ENCODE data around the gene SLC25A5.
A peak's percentile ranks its signal among the peaks of the same experiment; 100 is the strongest.
"Not testable (repeated sequence)": the region's sequence is repeated elsewhere in the genome, so short reads cannot be mapped to it uniquely, and the experiment has no call there.

Gene SLC25A5

DNA sequence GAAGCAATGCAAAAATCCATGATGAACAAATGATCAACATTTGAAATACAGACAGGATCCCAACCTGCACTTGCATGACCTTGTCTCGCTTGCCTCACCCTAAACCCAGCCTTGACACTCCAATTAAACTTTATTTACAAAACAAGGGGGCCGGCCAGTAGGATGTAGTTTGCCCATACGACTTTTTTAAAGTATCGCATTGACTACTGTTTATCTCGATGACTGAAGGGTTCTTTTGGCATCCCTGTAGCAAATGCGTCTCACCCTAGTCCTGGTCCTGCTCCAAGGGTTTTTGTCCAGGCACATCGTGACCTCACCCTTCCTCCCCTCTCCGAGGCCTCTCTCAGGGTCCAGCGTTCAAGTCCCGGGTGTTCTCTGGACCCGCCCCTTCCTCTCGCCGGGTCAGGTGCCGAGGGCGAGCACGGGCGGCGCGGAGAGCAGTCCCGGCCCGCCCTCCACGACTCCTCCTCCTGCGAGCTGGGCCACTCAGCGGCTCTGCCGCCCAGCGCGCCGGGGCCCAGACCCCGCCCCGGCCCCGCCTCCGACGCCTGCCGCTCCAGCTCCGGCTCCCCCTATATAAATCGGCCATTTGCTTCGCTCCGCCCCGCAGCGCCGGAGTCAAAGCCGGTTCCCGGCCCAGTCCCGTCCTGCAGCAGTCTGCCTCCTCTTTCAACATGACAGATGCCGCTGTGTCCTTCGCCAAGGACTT is at the start of gene SLC25A5:
Gene SLC25A5, plus strand, starts transcription at position 603 of the 709 bp plus-strand sequence. Its CDS starts 72 bp downstream, at position 675.
- peak; percentile 75 to 80 for DNase-seq

DNA sequence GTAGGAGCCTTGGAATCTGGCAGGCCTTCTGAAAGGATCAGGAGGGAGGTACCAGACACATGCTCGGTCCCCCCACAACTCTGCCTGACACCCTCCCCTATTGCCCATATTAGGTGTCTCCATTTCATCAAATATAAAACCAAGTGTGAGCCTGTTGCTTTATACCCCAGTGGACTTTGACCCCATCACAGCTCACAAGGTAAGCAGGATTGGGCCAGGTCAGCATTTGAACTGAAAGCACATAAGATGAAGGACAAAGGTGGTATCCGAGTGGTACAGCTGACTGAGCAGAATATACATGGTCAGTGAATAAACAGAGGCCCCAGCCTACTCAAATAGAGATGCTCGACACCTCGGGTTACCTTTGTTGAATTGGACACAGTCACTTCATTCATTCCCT is 49.1 kb upstream of the SLC25A5 start:
- no peak for DNase-seq

DNA sequence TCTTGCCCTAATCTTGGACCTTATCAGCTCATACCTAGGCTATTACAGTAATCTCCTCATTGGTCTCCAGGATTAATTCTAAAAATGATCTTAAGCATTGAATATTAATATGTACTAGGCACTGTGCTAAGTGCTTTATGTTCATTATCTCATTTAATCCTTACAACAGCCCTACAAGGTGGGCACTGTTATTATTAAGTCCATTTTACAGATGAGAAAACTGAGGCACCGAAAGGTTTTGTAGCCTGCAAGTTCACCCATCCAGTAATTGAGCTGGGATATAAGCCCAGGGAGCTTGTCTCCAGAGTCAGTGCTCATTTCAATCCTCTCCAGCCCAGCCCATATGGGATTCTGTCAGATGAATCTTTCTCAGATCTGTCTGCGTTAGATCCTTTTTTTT is 48.3 kb upstream of the SLC25A5 start:
- no peak for DNase-seq

DNA sequence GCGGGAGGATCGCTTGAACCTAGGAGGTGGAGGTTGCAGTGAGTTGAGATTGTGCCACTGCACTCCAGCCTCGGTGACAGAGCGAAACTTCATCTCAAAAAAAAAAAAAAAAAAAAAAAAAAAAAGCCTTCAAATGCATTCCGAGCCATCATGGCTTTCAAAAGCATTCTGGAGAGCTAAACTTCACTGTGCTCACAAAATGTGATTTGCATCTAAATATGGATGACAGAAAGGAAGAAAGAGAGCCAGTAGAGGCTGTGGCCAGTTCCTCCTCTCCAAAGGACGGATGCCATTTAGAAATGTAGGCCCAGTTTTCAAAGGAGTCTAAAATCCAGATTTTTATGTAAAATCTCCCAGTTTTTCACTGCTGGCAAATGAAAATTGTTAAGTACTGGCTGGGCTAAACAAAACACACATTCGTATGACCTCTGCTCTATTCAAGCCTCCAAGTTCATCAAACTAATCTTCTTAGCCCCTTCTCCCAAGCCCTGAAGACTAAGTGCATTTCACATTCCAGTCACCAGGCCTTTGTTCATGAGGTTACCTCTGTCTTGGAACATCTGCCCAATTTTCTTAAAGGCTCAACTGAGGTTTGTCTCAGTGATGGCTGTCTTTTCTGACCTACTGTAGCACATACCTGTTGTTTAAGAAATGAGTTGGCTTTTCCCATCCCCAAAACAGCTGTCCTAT is 47.1 kb upstream of the SLC25A5 start:
- no peak for DNase-seq

DNA sequence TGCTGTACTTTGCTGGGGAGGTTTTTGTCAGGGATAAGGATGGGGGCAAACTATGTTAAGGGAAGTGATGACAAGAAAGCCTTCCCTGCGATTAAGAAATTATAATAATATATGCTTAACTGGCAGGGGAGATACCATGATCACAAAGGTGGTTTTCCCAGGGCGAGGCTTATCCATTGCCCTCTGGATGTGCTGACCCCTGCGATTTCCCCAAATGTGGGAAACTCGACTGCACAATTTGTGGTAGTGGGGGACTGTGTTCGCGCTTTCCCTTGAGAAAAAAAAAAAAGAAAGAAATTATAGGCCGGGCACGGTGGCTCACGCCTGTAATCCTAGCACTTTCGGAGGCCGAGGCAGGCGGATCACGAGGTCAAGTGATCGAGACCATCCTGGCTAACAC is 44.6 kb upstream of the SLC25A5 start:
- peak in 1 of 2 donors; percentile 28 for DNase-seq

DNA sequence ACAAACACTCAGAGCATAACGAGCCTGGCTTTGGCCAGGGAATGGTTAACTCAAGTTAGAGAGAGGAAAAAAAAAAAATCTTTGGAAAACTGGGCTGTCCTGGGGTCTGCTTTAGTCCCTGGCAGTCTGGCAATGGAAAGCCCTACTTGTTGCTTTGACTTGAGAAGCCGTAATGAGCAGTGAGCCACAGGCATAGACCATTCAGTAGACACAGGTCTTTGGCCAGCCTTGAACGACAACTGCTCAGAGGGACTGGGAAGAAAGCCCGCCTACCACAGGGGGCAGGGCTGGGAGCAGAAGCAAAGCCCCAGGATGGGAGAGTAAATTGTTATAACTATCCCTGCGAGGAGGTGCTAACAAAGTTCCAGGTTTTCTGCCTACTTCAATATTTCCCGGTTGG is 43.2 kb upstream of the SLC25A5 start:
- DNase-seq, result no peak

DNA sequence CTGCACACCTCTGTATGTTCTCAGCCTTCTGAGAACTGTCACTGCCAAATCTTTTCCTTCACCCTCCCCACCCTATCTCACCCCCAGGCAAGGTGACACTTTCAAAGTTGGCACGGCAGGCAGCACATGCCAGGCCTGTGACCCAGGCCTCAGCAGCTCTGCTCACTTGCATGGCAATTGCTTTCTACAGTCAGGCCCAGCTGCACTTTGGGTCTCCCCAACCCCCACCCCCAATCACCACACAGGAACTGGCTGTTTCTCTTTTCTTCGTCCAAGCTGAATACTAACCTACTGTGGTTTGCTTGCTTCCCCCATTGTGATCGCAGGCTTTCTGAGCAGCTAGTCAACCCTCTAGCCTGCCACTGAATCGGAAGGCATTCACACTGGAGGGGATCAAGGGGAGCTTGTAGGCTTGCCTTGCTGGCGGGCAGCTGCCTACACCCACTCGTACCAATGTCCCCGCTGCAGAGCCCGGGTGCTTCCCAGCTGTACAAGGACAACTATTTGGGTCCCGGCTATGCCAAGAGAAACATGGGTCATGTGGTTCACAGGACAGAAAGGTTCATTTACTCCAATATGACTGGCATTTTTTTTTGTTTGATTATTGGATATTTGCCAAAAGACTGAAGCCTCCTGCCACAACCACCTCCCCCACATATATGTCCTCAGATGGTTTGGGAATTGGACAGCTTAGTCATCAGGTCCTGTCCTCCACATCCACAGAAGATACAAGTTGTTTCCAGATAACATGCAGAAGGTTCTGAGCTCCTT is 41.0 kb upstream of the SLC25A5 start:
- no peak for DNase-seq

DNA sequence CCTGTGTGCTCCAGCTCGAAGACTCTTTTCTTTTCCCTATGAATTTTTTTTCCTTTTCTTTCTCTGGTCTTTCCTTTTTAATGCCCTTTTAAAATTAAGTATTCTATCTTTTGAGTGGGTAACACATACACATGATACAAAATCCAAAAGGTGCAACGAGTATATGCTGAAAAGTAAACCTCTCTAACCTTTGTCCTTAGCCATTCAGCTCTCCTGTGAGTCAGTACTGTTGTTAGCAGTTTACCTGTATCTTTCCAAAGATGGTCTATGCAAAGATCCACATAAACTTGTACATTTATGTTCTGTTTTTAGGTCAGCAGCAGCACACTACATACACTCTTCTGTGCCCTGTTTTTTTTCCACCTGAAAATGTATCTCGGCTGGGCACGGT is 40.5 kb upstream of the SLC25A5 start:
- no peak for DNase-seq

DNA sequence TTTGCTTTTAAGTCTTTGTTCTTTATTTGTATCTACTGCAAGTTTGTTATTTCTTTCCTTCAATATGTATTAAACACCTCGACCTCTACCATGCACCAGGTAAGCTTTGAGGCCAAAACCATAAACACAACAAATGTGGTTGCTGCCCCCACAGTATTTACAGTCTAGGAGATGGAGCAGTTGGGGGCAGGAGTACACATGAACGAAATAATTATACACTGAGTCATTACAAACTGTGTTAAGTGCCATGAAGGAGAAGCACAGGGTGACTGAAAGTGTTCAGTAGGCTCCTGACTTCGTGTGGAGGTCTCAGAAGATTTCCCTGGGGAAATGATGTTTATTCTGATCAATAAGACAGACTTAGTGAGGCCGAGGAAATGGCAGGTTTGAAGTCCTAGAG is 38.8 kb upstream of the SLC25A5 start:
- DNase-seq, result no peak

DNA sequence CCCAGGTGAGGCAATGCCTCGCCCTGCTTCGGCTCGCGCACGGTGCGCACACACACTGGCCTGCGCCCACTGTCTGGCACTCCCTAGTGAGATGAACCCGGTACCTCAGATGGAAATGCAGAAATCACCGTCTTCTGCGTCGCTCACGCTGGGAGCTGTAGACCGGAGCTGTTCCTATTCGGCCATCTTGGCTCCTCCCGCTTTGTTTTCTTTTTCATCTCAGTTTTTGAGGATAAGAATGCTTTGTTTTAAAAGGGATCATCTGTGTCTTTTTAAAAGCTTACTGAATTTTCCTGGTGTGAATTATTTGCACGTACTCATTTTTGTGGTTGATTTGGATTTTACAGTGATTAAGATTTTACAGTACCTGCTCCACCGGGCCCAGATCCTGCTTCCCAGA is 26.9 kb upstream of the SLC25A5 start:
- not testable (repeated sequence) for DNase-seq

DNA sequence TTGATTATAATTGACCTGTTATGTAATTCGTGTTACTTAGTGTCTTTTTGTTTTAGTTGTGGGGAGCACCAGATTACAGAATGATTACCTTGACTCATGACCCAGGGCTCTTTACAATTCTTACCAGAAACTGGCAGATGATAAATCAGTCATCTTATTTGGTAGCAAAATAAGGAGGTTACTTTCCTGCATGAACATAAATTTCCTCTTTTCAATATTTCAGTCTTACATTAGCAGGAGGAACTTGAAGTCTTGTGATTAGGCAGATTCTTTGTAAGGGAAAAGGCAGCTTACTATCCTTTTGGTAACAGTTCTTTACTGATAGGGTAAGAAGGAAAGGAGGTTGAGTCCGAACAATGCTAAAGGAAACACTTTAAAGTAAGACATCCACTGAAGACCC is 26.0 kb upstream of the SLC25A5 start:
- no peak for DNase-seq

DNA sequence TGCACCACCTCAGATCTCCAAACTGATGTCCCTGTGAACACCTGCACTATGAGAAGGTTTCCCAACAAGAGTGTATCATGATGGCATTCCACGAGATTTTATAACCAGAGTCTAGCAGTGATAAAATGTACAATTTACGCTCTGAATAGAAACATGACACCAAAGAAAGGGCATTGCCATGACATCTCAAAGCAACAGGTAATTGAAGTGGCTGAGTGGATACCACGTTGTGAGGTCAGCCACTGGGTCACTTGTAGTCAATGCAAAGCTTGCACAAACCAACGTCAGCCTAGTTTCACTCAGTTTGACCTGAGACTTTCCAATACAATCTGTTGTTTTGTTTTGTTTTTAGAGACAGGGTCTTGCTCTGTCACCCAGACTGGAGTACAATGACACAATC is 15.0 kb upstream of the SLC25A5 start:
- DNase-seq, result no peak

DNA sequence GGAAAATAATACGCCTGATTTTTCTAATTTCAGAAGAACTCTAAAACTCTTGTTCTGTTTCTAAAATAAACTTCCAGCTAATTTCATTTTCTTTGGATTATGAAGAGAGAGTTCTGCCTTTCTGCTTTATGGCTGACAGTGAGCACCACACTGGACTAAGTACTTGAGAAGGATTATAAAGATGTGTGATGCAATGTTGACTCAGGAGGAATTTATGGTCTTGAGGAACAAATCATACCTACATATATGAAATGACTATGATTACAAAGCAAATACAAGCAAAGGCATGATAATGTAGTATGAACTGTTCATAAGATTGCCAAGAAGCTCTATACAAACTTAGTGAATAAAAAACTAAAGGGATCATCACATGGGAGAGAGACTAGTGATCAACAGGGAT is 13.0 kb upstream of the SLC25A5 start:
- no peak for DNase-seq

DNA sequence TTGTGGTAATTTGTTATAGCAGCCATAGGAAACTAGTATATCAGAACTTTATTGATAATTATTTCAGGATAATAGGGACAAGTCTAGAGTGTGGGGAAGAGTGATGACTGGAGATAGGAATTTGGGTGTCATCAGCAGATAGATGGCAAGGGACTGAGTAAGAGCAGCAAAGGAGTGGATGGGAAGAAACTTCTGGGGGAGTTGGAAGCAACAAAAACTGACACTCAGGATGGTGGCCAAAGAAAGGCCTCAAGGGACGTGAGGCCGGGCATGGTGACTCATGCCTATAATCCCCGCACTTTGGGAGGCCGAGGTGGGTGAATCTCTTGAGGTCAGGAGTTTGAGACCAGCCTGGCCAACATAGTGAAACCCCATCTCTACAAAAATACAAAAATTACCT is 9.1 kb upstream of the SLC25A5 start:
- DNase-seq, result no peak

DNA sequence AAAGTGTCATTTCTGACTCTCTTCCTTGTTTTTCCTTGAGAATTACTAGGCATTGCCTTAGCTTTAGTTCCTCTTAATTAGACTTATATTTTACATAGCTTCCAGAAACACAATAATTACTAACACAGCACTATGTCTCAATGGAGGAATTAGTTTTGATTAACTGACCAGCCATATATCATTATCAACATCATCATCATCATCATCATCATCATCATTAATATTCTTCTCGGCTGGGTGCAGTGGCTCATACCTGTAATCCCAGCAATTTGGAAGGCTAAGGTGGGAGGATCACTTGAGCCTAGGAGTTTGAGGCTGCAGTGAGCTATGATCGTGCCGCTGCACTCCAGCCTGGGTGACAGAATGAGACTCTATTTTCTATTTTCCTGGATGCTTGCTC is 2.7 kb upstream of the SLC25A5 start:
- no peak for DNase-seq

DNA sequence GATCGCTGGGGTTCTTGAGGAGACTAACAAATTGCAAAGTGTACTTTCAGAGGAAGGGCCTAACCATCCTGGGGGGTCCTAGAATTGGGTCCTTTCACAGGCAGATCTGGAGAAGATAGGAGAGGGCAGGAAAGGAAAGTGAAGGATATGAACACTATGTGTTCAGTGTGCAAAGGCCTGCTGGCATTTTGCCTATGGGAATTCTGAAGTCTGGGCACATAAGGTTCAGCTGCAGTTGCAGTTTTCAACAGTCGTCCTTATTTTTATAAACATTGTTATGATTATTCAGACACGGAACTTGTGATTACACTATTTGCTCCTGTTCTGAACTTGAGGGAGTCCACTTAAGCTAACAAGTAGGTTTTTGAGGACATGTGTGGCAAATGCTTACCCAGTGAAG is 1.3 kb upstream of the SLC25A5 start:
- DNase-seq, result no peak

DNA sequence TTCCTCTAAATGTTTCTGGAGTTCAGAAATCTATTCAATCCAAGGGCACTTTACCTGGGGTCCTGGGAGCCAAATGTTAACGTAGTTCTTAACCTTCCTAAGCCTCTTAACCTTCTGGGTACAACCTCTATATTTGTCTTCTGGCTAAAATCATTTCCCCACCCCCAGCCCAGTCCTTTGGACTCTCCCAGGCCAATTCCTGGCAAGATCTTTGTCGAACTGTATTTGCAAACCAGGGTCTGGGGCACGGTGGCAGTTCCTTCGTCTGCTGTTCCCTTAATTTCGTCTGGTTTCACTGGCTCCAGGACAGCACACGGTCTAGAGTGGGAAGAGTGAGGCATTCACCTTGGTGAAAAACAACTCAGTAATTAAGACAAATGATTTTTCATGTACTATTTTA is 811 bp upstream of the SLC25A5 start:
- DNase-seq, result no peak

DNA sequence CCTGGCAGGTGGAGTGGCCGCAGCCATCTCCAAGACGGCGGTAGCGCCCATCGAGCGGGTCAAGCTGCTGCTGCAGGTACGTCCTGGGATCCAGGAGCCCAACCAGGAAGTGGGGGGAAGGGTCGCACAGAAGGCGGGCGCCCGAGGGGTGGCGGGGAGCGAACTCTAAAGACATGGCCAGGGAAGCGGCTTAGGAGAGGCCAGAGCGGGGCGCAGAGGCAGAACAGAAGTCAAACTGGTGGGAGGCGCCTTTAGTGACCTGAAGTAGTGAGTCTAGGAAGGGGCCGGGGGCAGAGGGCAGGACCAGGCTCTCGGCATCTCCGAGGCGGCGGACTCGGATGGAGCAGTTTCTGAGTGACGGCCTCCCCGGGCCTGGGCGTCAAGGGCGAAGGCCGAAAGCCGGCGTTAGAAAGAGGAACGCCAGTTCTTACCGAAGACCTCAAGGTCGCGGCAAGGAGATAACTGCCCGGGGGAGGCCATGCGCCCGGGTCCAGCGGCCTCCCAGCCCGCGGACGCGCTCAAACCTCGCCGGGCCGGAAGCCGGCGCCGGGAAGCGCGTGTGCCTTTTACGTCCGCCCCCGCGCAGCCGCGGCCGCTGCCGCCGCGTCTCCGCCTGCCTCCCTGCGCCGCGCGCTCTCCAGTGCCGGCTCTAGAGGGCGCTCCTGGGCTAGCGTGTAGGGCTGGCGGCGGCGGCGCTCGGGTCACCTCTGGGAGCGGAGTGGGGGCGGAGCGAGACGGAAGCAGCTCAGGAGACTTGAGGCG is 488 bp downstream of the SLC25A5 start:
- peak; percentile 85 for DNase-seq

DNA sequence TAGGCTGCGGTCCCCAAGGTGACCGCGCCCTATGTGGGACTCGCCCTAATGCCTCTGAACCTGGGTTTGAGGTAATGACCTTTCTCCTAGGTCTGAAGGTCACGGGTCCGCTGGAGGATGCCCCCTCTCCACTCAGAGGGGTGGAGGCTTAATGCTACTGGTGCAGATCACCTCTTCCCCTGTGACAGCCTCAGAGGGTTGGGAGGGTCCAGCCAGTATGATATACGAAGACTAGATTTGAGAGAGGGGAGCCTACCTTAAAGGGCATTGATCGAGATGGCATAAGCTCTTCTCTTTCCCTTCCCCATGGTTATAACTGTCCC is 1.0 kb downstream of the SLC25A5 start:
- DNase-seq, result no peak

DNA sequence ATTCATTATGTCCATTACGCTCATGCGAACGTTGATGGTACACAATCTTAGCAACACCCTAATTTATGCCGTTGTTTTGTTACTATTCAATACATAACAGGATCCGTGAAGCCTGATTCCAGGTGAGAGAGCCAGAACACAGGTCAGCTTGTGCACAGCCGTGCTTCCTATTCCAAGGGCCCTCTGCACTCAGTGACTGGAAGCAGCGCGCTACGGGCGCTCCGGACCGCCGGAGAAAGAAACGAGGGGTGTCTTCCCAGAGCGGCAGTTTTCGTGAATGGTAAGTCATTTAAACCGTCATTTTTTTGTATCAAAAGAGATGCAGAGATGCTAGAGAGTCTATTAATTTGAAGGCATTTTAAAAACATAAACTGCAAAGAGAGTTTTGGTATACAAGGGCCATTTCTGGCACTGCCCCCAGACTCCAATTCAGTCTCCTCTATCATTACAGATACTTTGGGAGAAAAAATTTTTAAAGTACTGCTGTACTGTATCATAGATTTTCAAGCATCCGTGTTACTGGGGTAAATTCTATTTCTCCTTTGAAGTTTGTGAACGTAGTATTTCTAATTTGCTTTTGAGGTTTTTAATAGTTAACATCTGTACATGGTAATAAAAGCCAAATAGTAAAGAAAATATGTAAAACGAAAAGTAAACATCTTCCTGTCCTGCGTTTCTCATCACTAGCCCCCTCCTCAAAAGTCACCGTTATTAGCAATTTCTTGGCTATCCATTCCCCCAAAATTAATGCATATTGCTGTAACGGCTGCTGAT is 6.6 kb downstream of the SLC25A5 start:
- DNase-seq, result no peak

DNA sequence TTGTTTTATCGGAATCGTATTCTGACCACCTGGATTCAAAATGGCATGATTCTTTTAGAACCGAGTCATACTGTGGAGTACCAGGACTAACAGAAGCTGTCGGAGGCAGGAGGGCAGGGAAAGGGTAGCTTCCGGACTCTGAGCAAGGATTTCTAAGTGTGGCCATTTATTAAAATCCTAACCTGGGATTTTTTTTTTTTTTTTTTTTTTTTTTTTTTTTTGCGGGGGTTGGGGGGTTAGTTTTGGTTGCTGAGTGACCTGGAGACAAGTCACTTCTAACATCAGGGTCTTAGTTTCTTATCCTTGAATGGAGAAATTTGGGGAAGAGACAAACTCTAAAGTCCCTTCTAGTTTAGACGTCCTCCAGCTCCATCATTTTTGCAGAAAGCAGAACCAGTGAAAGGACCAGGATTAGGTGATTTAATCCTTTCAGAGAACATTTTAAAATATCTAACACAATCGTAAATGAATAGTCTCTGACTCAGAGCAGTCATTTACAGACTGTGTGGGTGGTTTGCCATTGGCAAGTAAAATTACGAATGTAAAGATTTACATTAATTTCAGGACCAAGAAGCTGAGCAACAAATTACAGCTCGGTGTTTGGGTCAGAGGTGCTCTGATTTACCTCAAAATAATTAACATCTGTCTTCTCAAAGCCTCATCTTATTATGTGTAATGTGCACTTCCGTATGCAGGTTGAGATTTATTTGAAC is 7.3 kb downstream of the SLC25A5 start:
- DNase-seq, result no peak

DNA sequence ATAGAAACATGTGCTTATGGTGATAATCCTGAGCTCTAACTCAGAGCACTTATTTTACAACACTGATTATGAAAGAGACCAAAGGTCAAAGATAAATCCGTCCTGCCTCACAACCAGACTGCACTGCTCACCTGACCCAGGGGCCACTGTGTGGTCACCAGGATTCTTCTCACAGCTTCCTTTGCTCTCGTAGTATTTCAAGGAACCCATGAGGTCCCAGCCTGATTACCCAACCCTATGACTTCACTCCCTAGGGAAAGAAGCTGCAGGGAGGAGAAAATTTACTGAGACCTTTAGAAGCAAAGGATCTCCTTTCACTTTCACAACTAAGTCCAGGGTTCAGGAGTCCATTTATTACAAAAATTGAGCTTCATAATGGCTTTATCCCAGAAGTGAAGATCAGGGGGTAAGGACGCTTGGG is 9.6 kb downstream of the SLC25A5 start:
- DNase-seq, result no peak

Measured in activated CD4-positive, alpha-beta T cell treated with anti-CD3 and anti-CD28 coated beads for 4 hours (primary cell).